Epidermal melanocyte (primary cell): ENCODE results near the gene MYO5A.
"Not testable (repeated sequence)": the region's sequence is repeated elsewhere in the genome, so short reads cannot be mapped to it uniquely, and the experiment has no call there.

Experiments
- DNase-seq: peaks from one replicate; pipeline ENCODE4 v3.0.0; 2011; ENCODE audit warnings: low spot score; ENCODE audit not compliant: insufficient read length

Gene MYO5A

DNA sequence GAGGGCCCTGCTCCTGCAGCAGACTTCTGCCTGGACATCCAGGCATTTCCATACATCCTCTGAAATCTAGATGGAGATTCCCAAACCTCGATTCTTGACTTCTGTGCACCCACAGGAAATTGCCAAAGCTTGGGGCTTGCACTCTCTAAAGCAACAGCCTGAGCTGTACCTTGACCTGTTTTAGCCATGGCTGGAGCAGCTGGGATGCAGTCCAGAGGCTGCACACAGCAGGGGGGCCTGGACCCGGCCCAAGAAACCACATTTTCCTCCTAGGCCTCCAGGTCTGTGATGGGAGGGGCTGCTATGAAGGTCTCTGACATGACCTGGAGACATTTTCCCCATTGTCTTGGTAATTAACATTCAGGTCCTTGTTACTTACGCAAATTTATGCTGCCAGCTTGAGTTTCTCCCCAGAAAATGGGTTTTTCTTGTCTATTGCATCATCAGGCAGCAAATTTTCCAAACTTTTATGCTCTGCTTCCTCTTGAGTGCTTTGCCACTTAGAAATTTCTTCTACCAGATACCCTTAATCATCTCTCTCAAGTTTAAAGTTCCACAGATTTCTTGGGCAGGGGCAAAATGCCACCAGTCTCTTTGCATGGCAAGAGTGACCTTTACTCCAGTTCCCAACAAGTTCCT, 11.8 kb upstream of the MYO5A start:
- no peak for DNase-seq

DNA sequence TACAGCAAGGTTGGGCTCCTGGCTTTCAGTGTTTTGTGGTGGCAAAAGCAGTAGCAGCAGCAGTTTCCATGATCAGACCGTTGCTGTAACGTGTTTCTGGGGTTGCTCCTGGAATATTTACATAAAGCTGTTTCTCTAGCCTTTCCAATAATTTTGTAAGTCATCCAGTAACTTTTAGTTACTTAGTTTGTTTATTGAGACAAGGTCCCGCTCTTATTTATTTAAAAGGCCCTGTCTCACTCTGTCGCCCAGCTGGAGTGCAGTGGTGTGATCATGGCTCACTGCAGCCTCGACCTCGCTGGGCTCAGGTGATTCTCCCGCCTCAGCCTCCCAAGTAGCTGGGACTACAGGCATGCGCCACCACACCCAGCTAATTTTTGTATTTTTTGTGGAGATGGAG, 8.8 kb upstream of the MYO5A start:
- DNase-seq, result no peak

DNA sequence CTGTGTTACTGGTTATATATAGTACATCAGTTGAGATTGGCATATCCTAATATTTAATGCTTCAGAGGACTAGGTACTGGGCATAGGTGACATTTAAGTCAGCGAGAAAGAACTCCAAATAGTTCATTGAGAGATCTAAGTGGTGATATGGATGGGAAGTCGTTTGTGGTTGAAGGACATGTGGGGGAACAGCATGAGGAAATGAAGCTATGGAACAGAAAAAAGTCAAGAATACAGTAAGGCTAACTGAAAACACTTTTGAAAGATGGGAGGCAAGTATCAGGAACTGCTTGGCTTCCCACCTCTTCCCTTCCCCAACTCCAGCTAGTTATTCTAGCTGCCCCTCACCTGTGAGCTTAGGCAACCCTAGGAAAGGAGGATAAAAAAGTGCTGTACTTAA, 3.7 kb upstream of the MYO5A start:
- DNase-seq, result no peak

DNA sequence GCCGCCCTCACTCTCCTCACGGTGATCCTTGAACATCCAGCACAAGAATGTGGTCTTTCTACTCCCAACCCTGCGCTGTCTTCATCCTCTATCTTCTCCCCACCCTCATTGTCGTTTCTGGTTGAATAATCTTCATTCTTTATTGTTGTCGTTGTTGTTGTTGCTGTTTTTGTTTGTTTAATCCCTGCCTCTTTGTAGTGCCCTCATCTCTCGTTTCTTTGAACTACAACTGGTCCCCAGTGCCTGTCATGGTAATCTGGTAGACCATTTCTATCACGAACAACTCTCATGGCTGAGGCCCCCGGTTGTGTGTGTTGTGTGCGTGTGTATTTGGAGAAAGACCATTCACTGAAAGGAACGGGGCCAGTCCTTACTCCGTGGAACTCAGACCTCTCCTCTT, 1.3 kb upstream of the MYO5A start:
- DNase-seq, result no peak

DNA sequence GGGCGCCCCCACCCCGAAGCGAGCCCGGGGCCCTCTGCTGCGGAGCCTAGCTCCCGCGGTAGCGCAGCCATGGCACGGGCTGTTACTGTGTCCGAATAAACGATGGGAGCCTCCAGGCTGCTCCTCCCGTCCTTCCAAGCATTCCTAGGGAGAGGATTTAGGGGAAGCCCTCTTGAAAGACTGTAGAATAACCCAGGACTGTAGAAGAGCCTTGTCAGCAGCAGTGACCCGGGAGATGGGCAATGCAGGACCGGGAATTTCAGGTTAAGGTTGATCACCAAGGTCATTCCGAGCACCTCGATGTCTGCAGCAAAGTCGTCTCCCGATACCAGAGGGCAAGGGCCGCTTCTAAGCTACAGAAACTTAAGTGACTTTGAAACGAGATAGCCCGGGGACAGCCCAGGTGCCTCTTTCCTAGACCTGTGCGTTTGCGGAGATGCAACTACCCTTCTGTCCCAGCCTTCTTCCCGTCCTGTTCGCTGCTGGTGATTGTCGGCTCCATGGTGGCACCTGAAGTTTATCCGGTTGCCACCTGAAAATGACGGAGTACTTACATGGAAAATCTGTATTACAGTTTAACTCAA, 753 bp upstream of the MYO5A start:
- no peak for DNase-seq

DNA sequence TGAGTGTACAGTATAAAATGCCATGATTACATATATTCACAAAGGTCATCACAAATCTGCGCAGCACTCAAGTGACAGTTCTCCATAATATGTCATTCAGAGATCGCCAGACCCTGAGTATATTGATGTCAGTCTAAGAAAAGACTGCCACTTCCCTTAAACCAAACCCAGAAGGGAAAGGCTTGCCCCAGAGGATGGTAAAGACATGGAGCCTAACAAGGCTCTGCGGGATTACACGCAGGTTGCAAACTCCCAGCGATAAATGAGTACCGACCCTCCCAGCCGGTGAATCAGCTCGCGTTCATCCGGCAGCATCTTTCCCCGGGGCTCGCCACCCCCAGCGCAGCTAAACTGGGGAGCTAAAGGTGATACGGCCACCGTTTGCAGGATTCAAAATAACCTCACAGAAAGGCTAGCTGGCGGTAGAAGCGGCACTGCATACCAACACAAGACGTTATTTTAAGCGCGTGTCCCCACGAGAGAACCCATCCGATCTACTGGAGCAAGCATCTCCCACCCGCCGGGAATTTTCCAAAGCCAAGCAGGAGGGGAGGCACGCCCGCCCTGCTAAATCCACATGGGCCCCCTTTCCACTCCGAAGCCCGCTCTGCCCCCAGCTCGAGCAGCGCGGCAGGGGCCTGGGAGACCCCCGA, 643 bp downstream of the MYO5A start:
- DNase-seq, result no peak

DNA sequence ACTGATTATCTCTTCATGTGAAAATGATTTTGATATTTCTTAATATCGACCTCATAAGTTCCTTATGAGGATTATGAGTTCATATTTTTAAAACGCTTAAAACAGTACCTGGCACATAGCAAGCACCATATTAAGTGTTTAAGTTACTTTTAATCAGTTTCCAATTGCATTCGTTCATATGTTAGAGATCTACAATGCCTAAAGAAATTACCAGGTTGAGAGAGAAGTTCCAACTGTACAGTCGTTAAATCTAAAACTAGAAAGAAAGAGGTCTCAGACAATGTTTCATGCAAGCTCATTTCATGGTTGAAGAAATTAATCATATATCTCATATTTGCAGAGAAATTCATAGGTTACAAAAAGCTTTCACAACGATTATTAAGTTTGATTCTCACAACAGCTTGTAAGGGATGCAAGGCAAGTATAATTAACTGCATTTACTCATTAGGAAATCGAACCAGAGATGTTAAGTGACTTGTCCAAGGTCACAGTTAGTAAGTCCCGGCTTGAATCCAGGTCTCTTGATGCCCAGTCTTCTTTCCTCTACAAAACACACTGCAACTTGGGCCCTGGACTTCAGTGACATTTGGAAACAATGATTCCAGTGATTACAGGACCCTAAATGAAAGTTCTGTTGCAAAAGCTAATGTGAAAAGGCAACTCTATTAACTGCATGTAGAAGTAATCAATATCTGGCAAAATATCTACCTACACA, 1.3 kb downstream of the MYO5A start:
- DNase-seq, result no peak

DNA sequence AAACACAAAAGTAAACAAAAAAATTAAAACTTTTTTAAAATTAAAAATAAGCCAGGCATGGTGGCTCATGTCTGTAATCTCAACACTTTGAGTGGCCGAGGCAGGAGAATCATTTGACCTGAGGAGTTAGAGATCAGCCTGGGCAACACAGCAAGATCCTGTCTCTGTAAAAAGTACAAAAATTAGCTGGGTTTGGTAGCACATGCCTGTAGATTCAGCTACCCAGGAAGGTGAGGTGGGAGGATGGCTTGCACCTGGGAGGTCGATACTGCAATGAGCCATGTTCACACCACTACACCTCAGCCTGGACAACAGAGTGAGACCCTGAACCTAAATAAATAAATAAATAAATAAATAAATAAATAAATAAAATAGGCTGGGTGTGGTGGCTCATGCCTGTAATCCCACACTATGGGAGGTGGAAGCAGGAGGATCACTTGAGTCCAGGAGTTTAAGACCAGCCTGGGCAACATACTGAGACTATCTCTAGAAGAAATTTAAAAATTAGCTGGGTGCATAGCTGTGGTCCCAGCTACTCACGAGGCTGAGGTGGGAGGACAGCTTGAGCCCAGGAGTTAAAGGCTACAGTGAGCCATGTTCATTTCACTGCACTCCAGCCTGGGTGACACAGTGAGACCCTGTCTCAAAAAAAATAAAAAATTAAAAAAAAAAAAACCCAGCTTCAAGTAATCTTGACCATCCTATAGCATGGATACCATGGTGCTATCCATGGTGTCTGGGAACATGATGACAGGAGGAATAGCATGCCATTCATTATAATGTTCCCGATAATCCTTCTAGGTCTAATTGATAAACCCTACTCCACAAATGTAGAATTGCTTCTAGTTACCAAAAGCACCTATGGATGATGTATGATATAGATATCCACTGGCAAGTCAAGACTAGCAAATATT, 4.2 kb downstream of the MYO5A start:
- no peak for DNase-seq

DNA sequence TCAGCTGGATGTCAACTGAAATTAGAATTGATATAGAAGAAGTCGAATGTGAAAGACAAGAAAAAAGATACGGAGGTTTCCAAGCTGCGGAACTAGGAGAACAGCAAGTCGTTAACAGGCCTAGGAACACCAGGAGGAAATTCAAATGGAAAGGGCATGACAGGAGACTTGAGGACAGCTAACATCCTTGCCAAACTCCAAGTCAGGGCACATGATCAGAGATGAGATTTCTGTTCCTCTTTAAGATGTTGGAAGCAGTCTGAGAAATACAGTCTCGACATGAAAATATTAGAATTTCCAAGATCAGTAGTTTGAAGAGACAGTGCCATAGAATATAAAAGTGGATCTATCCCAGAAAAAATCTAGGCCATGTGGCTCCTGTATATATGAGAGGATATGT, 5.0 kb downstream of the MYO5A start:
- DNase-seq, result no peak

DNA sequence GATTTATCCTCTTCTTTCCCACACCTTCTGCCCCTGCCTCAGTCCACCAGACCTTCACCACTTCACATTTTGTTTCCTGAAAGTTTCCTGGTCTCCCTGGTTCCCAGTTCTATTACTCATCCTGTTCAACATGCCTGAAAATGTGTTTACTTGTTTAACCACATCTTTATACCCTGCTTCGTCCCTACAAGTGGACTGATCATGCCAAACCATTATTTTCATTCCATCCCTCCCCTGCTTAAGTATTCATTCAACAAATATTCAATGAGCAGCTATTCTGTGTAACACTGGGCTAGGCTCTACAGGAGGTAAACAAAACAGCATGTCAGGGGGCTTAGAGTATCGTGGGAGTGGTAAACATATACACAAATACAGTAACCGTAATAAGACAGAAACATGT, 5.5 kb downstream of the MYO5A start:
- peak; percentile 36 for DNase-seq

DNA sequence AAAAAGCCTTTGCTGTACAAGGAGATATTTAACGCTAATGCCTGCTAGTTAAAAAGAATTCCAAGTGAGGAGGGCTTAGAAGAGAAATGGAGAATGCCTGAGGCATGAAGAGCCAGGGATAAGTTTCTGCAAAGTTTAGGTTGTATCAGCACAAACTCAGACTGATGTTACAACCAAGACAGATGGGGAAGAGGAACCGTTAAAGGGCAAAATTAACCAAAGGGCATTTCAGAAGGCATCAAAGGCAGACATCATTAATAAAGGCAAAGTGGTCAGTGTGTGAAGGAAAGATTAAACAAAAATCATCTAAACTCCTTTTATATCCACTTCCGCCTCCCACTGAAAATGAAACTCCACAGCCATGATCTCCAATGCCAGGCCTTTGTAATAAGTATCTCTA, 7.0 kb downstream of the MYO5A start:
- peak; percentile 44 for DNase-seq

DNA sequence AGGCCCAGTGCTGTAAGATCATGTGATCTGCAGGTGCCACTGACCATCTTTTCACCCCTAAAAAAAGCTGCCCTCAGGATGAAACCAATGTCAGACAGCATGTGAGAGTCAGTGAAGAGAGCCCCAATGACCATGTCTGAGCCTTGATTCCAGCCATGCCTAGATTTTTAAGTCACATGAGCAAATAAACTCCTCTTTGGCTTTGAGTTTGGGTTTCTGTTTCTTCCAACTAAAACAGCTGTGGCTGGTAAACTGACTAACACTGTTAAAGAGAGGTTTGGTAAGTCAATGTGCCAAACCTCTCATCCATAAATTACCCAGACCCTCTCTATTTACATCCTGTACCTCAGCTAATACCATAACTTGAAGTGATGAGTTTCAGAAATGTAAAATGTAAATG, 8.3 kb downstream of the MYO5A start:
- DNase-seq, result no peak

DNA sequence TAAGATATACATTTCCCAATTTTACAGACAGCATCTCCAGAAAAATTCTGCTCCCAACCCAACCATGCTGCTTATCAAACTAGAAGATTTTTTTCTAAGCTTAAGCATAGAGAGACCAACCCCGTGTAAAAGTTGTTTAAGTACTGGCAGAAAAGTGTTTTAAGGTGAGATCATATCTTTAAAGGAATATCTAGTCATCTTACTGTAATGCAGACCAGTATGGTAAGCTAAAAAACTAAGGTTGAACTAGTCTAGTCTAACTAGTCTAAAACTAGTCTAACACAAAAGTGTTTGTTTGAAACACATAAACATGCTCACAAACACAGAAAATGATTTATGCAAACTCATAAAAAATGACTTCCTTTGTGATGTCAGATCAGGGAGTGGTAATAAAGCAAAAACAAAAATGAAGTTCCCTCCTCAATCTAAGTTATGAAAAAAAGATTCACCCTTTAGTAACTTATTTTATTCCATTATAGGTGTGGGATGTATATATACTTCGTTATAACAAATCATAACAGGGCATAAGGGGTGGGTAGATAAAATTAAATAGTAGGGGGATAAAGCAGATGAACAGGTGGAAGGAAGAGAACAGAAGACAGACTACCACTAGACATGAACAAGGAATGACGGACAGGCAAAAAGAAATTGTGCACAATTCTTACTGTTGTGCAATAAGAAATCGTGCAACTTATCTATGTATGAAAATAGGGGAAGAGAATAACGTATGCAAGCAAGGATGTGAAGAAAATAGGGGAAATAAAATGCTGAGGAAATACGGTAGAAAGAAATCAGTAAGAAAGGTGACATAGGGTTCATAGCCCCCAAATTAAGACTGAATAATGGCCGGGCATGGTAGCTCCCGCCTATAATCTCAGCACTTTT, 10.0 kb downstream of the MYO5A start:
- no peak for DNase-seq

DNA sequence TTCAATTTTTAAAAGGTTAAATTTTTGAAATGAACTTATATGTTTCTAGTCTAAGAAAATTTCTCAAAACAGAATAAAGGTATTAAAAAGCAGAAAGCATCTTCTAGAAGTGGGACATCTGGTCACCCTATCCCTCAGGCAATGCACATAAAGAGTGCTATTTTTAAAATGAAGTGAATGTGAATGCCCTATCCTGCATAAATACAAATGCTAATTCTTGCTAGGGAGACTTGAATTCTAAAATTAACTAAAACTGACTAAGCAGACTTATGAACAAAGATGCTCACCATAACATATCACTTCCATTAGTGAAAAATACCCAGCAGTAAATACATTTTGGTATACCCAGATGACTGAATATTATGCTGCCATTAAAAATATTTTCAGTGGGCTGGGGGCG, 11.7 kb downstream of the MYO5A start:
- DNase-seq, result no peak

DNA sequence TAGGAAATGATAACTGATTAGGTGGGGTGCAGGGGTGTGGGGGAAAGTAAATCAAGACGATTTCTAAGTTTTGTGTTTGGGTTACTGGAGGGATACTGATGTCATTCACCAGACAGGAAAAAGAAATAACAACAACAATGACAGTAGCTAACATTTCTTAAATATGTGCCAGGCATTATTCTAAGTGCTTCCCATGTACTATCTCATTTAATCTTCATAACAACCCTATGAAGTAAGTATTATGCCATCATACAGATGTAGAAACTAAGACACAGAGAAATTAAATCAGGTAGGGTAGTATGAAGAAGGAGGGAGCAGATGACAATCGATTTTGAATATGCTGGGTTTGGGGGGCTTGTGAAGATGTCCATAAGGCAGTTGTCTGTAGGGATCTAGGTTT, 13.3 kb downstream of the MYO5A start:
- DNase-seq, result no peak

DNA sequence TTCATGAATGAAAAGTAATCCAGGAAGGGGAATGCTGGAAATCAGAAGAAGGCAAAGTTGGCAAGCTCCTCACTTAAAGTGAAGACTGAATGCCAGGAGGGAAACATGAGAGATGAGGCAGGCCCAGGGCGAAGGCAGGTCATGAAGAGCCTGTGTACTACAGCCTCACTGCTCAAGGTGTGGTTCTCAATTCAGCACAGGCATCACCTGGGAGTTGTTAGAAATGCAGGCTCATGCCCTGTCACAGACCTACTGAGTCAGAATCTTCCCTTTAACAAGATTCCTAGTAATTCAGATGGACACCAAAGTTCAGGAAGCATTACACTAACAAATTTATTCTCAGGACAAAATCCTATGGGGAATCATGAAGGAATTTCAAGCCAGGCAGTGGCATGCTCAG, 14.2 kb downstream of the MYO5A start:
- DNase-seq, result no peak

DNA sequence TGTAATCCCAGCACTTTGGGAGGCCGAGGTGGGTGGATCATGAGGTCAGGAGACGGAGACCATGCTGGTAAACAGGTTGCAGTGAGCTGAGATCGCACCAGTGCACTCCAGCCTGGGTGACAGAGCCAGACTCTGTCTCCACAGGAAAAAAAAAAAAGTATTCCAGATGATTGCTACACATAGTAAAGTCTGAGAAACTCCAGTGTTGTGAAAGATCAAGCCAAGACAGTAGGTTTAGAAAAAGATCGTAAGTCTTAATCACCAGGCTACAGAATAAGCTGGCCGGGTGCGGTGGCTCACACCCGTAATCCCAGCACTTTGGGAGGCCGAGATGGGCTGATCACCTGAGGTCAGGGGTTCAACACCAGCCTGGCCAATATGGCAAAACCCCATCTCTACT, 15.8 kb downstream of the MYO5A start:
- not testable (repeated sequence) for DNase-seq

DNA sequence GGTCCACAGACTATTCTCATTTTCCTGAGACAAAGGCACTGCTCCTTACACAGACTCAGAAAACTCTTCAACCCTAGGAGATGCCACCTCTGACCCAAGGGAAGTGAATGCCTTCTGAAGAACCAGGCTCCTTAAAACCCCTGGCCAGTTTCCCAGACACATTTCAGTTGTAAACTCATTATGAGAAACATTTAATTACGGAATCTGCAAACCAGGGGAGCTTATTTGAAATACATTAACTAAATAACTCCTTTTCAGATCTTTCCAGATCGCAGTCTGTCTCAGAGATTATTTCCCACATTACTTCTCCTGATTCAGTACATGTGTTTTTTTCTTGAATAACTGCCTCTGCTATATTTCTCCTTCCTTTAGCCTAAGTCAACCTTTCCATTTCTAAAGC, 17.6 kb downstream of the MYO5A start:
- no peak for DNase-seq

DNA sequence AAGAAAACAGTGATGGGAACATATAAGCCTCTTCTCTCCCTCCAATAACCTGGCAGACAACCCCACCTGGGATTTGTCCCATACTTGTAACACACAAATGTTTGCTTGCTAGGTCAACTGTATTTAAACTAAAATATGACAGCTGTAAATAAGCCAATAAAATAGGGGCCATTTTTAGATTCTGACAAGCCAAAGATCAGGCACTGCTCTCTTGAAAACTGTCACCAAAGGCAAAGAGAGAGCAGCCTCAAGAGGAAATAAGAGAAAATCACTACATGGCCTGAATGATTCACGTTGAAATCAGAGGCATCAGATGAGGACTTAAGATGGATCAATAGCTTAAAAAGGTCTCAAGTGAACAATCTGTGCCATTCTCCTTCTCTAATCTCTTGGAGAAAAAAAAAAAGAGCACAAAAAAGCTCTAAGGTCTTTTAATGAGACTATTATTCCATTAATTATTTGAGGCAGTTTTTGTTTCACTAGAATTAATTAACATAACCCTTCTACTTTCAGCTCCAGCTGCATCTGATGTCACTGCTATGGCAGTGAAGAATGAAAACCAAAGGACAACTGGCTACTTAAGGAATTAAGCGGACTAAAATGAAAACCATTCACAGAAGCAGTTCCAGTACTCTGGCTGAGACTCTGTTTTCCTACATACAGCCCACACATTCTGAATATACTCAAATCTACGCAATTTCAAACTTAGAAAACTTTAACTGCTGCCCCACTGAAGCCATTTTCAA, 19.0 kb downstream of the MYO5A start:
- DNase-seq, result no peak

DNA sequence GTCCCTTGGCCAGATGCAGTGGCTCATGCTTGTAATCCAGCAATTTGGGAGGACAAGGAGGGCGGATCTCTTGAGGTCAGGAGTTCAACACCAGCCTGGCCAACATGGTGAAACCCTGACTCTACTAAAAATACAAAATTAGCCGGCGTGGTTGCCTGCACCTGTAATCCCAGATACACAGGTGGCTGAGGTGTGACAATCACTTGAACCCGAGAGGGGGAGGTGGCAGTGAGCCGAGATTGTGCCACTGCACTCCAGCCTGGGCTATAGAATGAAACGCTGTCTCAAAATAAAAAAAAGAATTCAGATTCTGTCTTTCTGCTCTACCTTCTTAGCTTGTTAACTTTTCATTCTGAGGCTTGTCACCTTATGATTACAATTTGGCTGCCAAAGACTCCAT, 22.1 kb downstream of the MYO5A start:
- no peak for DNase-seq
